Caco-2 (cell line): Measurements from ENCODE around the gene MYO7A. TPM values are rescaled to one million over a fixed set of nuclear protein-coding genes. Genes with fewer than 3 reads are reported as not detected.

ENCODE experiments used
- BruUV-seq: library from RNA; stranded (reverse); fragments of 400-500 nt; replicated peaks from 2 replicates; lab custom pipeline; 2021; lab: Mats Ljungman, UMichigan
- CTCF ChIA-PET: fragments of 300-600 bp; sonication (Branson Sonifier 250); formaldehyde crosslinking; loops from one replicate; lab custom pipeline; 2022; ENCODE audit warnings: antibody characterized with exemption; lab: Charles Lee
- POLR2A ChIA-PET: fragments of 300-600 bp; sonication (Branson Sonifier 250); formaldehyde crosslinking; loops from one replicate; lab custom pipeline; 2022; ENCODE audit warnings: antibody characterized with exemption; lab: Charles Lee
- DNase-seq, 2 experiments: peaks; one replicate each; pipeline versions ENCODE4 v3.0.0 to v3.0.0-alpha.2; 2020 to 2022
- H3K27me3 ChIP-seq: replicated peaks from 2 replicates; pipeline ENCODE4 v1.6.0; 2011; ENCODE audit warnings: low read length; ENCODE audit not compliant: control insufficient read depth, insufficient read depth
- H3K36me3 ChIP-seq: 2 replicates; pipeline ENCODE4 v1.5.1; 2011; ENCODE audit warnings: low read length; ENCODE audit not compliant: control insufficient read depth, insufficient read depth
- H3K4me1 ChIP-seq: fragments of 250-450 bp; sonication (Bioruptor Pico); 2 replicates; pipeline ENCODE4 v1.5.1; 2020; ENCODE audit warnings: mild to moderate bottlenecking
- H3K4me3 ChIP-seq: 2 replicates; pipeline ENCODE4 v1.5.1; 2011; ENCODE audit warnings: low read depth, mild to moderate bottlenecking, control low read depth, low read length
- H3K9me3 ChIP-seq: fragments of 250-450 bp; sonication (Bioruptor Pico); 2 replicates; pipeline ENCODE4 v1.5.1; 2020; ENCODE audit warnings: mild to moderate bottlenecking, moderate library complexity
- H3K27ac Mint-ChIP-seq: one replicate; pipeline ENCODE4 v1.8.0; 2022; ENCODE audit warnings: mixed read lengths; ENCODE audit not compliant: unreplicated experiment
- H3K27me3 Mint-ChIP-seq: one replicate; pipeline ENCODE4 v1.8.0; 2022; ENCODE audit warnings: mixed read lengths; ENCODE audit not compliant: insufficient read depth, unreplicated experiment
- H3K36me3 Mint-ChIP-seq: one replicate; pipeline ENCODE4 v1.8.0; 2022; ENCODE audit warnings: mild to moderate bottlenecking, mixed read lengths; ENCODE audit not compliant: insufficient read depth, unreplicated experiment
- H3K4me1 Mint-ChIP-seq: one replicate; pipeline ENCODE4 v1.8.0; 2022; ENCODE audit warnings: low read depth, mixed read lengths; ENCODE audit not compliant: unreplicated experiment
- H3K4me3 Mint-ChIP-seq: one replicate; pipeline ENCODE4 v1.8.0; 2022; ENCODE audit warnings: mild to moderate bottlenecking, moderate library complexity, mixed read lengths; ENCODE audit not compliant: unreplicated experiment
- H3K9me3 Mint-ChIP-seq: one replicate; pipeline ENCODE4 v1.8.0; 2022; ENCODE audit warnings: mixed read lengths; ENCODE audit not compliant: unreplicated experiment
- CTCF ChIP-seq, 2 experiments: fragments of 200-600 bp in 1 of 2; IDR thresholded peaks; 1 replicate in 1 of 2; 2 replicates in 1 of 2; pipeline versions ENCODE4 v1.5.1 to v1.8.0; 2011 to 2022; ENCODE audit warnings: antibody characterized with exemption in 1 of 2, control low read depth in 1 of 2, inconsistent platforms in 1 of 2, low read depth in 1 of 2, low read length in 1 of 2, mild to moderate bottlenecking in 1 of 2, moderate library complexity in 1 of 2; ENCODE audit not compliant: insufficient read depth in 1 of 2, severe bottlenecking in 1 of 2, unreplicated experiment in 1 of 2
- intact Hi-C: fragments of 100-400 bp; cut with micrococcal nuclease; formaldehyde crosslinking; loops from one replicate; pipeline ENCODE4 v1.10.0; 2022; ENCODE audit not compliant: unreplicated experiment
- total RNA-seq: library from RNA; stranded (reverse); gene quantifications from 2 replicates; pipeline ENCODE4 v1.2.3, GENCODE V29; 2022

Gene MYO7A
- total RNA-seq, 1 experiment from 2014 or later, result 8.9 TPM

GRCh38 chr11:77093056-77093891, 34.8 kb upstream of the MYO7A start:
- POLR2A ChIA-PET, result no interaction called here
- no peak for DNase-seq
- H3K27me3 Mint-ChIP-seq, result no peaks in the 10 kb centered on the region
- H3K36me3 ChIP-seq, result no peaks in the 10 kb centered on the region; the same call in 1 of the 2 replicates
- intact Hi-C loops, result loop anchor here (5.0 kb wide), 1 partner anchor 361 kb away; no protein-coding TSS in a partner anchor
- no peaks in the 10 kb centered on the region for H3K27me3 ChIP-seq
- H3K4me3 ChIP-seq, result no peak overlapping the region
- BruUV-seq, result no TSS peak
- no peaks in the 10 kb centered on the region for H3K9me3 ChIP-seq
- peaks cover 9% of the 10 kb centered on the region; the same call in 1 of the 2 replicates for H3K4me1 ChIP-seq
- H3K27ac Mint-ChIP-seq, result no peak overlapping the region
- H3K4me1 Mint-ChIP-seq, result peaks cover 11% of the 10 kb centered on the region
- no peaks in the 10 kb centered on the region for H3K9me3 Mint-ChIP-seq
- peaks cover 7% of the 10 kb centered on the region for H3K36me3 Mint-ChIP-seq
- CTCF ChIA-PET, result interaction anchor here (1.0 kb wide), 2 partner anchors 10 to 27 kb away, joined by 3 to 6 read pairs; partner anchors contain the start of gene CAPN5
- TF ChIP-seq CTCF (IDR thresholded peaks at IDR 0.05; ENCODE audit: insufficient read depth in 1 of 2, low read depth in 1 of 2, low read length in 1 of 2, severe bottlenecking in 1 of 2, unreplicated experiment in 1 of 2), result no peak
- no peak overlapping the region for H3K4me3 Mint-ChIP-seq

GRCh38 chr11:77093987-77094840, 33.8 kb upstream of the MYO7A start:
- DNase-seq, result no peak
- peaks cover 7% of the 10 kb centered on the region for H3K4me1 Mint-ChIP-seq
- no peak overlapping the region for H3K27ac Mint-ChIP-seq
- H3K36me3 ChIP-seq, result no peaks in the 10 kb centered on the region; the same call in 1 of the 2 replicates
- no peaks in the 10 kb centered on the region for H3K9me3 ChIP-seq
- H3K9me3 Mint-ChIP-seq, result no peaks in the 10 kb centered on the region
- H3K27me3 ChIP-seq, result no peaks in the 10 kb centered on the region
- 0 out of 2 replicates have a peak, but pooled peaks cover 6% of the 10 kb centered on the region for H3K4me1 ChIP-seq
- intact Hi-C loops, result loop anchor here (5.0 kb wide), 1 partner anchor 362 kb away; no protein-coding TSS in a partner anchor
- CTCF ChIA-PET, result interaction anchor here (0.6 to 2.3 kb wide), 4 partner anchors 10 to 47 kb away, joined by 3 to 9 read pairs (median 6); partner anchors contain the start of gene CAPN5
- no peak for TF ChIP-seq CTCF (IDR thresholded peaks at IDR 0.05; ENCODE audit: insufficient read depth in 1 of 2, low read depth in 1 of 2, low read length in 1 of 2, severe bottlenecking in 1 of 2, unreplicated experiment in 1 of 2)
- H3K27me3 Mint-ChIP-seq, result no peaks in the 10 kb centered on the region
- BruUV-seq, result no TSS peak
- H3K4me3 ChIP-seq, result no peak overlapping the region
- POLR2A ChIA-PET, result no interaction called here
- no peak overlapping the region for H3K4me3 Mint-ChIP-seq
- H3K36me3 Mint-ChIP-seq, result peaks cover 7% of the 10 kb centered on the region
